ENCODE results near the gene NRP1.

GRCh38 chr10:33286157-33286934 lies 48.1 kb downstream of the NRP1 start:
- TF ChIP-seq, protein P1, sequence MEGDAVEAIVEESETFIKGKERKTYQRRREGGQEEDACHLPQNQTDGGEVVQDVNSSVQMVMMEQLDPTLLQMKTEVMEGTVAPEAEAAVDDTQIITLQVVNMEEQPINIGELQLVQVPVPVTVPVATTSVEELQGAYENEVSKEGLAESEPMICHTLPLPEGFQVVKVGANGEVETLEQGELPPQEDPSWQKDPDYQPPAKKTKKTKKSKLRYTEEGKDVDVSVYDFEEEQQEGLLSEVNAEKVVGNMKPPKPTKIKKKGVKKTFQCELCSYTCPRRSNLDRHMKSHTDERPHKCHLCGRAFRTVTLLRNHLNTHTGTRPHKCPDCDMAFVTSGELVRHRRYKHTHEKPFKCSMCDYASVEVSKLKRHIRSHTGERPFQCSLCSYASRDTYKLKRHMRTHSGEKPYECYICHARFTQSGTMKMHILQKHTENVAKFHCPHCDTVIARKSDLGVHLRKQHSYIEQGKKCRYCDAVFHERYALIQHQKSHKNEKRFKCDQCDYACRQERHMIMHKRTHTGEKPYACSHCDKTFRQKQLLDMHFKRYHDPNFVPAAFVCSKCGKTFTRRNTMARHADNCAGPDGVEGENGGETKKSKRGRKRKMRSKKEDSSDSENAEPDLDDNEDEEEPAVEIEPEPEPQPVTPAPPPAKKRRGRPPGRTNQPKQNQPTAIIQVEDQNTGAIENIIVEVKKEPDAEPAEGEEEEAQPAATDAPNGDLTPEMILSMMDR (IDR thresholded peaks at IDR 0.05): no peak
- TF ChIP-seq ELF1 (IDR thresholded peaks at IDR 0.05) (no peak), EP300 (IDR thresholded peaks at IDR 0.05; ENCODE audit: borderline replicate concordance in 1 of 2, low read depth in 1 of 2, low read length in 1 of 2) (no peak), EZH2phosphoT487 (IDR thresholded peaks at IDR 0.05; ENCODE audit: borderline replicate concordance, low read depth) (no peak), POLR2AphosphoS5 (IDR thresholded peaks at IDR 0.05; ENCODE audit: low read depth, low read length) (no peak), TCF12 (IDR thresholded peaks at IDR 0.05) (no peak), NRF1 (IDR thresholded peaks at IDR 0.05; ENCODE audit: low read depth, low read length) (no peak), MEF2A (IDR thresholded peaks at IDR 0.05; ENCODE audit: borderline replicate concordance, low read depth) (no peak), TEAD4 (IDR thresholded peaks at IDR 0.05; ENCODE audit: borderline replicate concordance, insufficient read depth) (no peak), FOXJ3 (CRISPR knock-in tag; IDR thresholded peaks at IDR 0.05) (no peak), REST (IDR thresholded peaks at IDR 0.05; ENCODE audit: low read depth, low read length) (no peak), RXRA (IDR thresholded peaks at IDR 0.05; ENCODE audit: borderline replicate concordance, low read depth) (no peak), RAD21 (IDR thresholded peaks at IDR 0.05; ENCODE audit: low read length) (no peak)

Data from SK-N-SH (cell line).